ENCODE measurements around the gene ZNF672. TPM values are rescaled to one million over a fixed set of nuclear protein-coding genes. Genes with fewer than 3 reads are reported as not detected.
"Not testable (repeated sequence)": the region's sequence is repeated elsewhere in the genome, so short reads cannot be mapped to it uniquely, and the experiment has no call there.

Gene ZNF672
- total RNA-seq, 1 experiment from 2014 or later, result 29.8 TPM

- no peak for DNase-seq (ENCODE audit: low read depth, low spot score)
- in situ Hi-C loops (cut with HindIII; ENCODE audit: low pct_unique_long_range_greater_than_20kb, low sequenced_read_pairs), result no loop called here
Observed at GRCh38 chr1:248824701-248825100, 13.3 kb upstream of the ZNF672 start.

GRCh38 chr1:248825136-248825535 is 12.9 kb upstream of the ZNF672 start:
- in situ Hi-C loops (cut with HindIII; ENCODE audit: low pct_unique_long_range_greater_than_20kb, low sequenced_read_pairs), result no loop called here
- DNase-seq (ENCODE audit: low read depth, low spot score), result peak; percentile 44

- in situ Hi-C loops (cut with HindIII; ENCODE audit: low pct_unique_long_range_greater_than_20kb, low sequenced_read_pairs), result no loop called here
- DNase-seq (ENCODE audit: low read depth, low spot score), result no peak
Observed at GRCh38 chr1:248825573-248825908, 12.5 kb upstream of the ZNF672 start.

- in situ Hi-C loops (cut with HindIII; ENCODE audit: low pct_unique_long_range_greater_than_20kb, low sequenced_read_pairs), result no loop called here
- DNase-seq (ENCODE audit: low read depth, low spot score), result peak; percentile 96
Observed at GRCh38 chr1:248825909-248826760, 11.9 kb upstream of the ZNF672 start, which contains the start of gene SH3BP5L. TSS of gene SH3BP5L (minus strand) at chr1:248825915. CDS start at chr1:248824935, 980 bp downstream.

GRCh38 chr1:248828845-248829244 is 9.2 kb upstream of the ZNF672 start:
- peak; percentile 71 for DNase-seq (ENCODE audit: low read depth, low spot score)
- in situ Hi-C loops (cut with HindIII; ENCODE audit: low pct_unique_long_range_greater_than_20kb, low sequenced_read_pairs), result no loop called here

GRCh38 chr1:248830718-248831017 is 7.4 kb upstream of the ZNF672 start:
- DNase-seq (ENCODE audit: low read depth, low spot score); in situ Hi-C loops (cut with HindIII; ENCODE audit: low pct_unique_long_range_greater_than_20kb, low sequenced_read_pairs): not testable (repeated sequence)

- in situ Hi-C loops (cut with HindIII; ENCODE audit: low pct_unique_long_range_greater_than_20kb, low sequenced_read_pairs), result no loop called here
- DNase-seq (ENCODE audit: low read depth, low spot score), result no peak
Observed at GRCh38 chr1:248831842-248832241, 6.2 kb upstream of the ZNF672 start.

- DNase-seq (ENCODE audit: low read depth, low spot score), result no peak
- in situ Hi-C loops (cut with HindIII; ENCODE audit: low pct_unique_long_range_greater_than_20kb, low sequenced_read_pairs), result no loop called here
Observed at GRCh38 chr1:248834343-248834940, 3.6 kb upstream of the ZNF672 start.

- in situ Hi-C loops (cut with HindIII; ENCODE audit: low pct_unique_long_range_greater_than_20kb, low sequenced_read_pairs), result no loop called here
- no peak for DNase-seq (ENCODE audit: low read depth, low spot score)
Observed at GRCh38 chr1:248837045-248837780, 811 bp upstream of the ZNF672 start.

GRCh38 chr1:248838357-248839167 is 538 bp downstream of the ZNF672 start:
- in situ Hi-C loops (cut with HindIII; ENCODE audit: low pct_unique_long_range_greater_than_20kb, low sequenced_read_pairs), result no loop called here
- peak; percentile 85 for DNase-seq (ENCODE audit: low read depth, low spot score)

GRCh38 chr1:248839168-248839555 is 1.1 kb downstream of the ZNF672 start:
- in situ Hi-C loops (cut with HindIII; ENCODE audit: low pct_unique_long_range_greater_than_20kb, low sequenced_read_pairs), result no loop called here
- no peak for DNase-seq (ENCODE audit: low read depth, low spot score)

- no peak for DNase-seq (ENCODE audit: low read depth, low spot score)
- in situ Hi-C loops (cut with HindIII; ENCODE audit: low pct_unique_long_range_greater_than_20kb, low sequenced_read_pairs), result no loop called here
Observed at GRCh38 chr1:248840946-248841345, 2.9 kb downstream of the ZNF672 start.

GRCh38 chr1:248841702-248842395 is 3.8 kb downstream of the ZNF672 start:
- DNase-seq (ENCODE audit: low read depth, low spot score), result peak; percentile 57
- in situ Hi-C loops (cut with HindIII; ENCODE audit: low pct_unique_long_range_greater_than_20kb, low sequenced_read_pairs), result no loop called here

GRCh38 chr1:248842781-248843331 is 4.8 kb downstream of the ZNF672 start:
- DNase-seq (ENCODE audit: low read depth, low spot score), result no peak

GRCh38 chr1:248843687-248844086 is 5.7 kb downstream of the ZNF672 start:
- in situ Hi-C loops (cut with HindIII; ENCODE audit: low pct_unique_long_range_greater_than_20kb, low sequenced_read_pairs), result no loop called here
- DNase-seq (ENCODE audit: low read depth, low spot score), result no peak

More at GRCh38 chr1:248842781-248843331, 4.8 kb downstream of the ZNF672 start:
- in situ Hi-C loops (cut with HindIII; ENCODE audit: low pct_unique_long_range_greater_than_20kb, low sequenced_read_pairs), result no loop called here

GRCh38 chr1:248844526-248844925 is 6.5 kb downstream of the ZNF672 start:
- no peak for DNase-seq (ENCODE audit: low read depth, low spot score)
- in situ Hi-C loops (cut with HindIII; ENCODE audit: low pct_unique_long_range_greater_than_20kb, low sequenced_read_pairs), result no loop called here

Measured in SK-MEL-5 (cell line).